ENCODE results near the gene CXCR6. TPM values are rescaled to one million over a fixed set of nuclear protein-coding genes. Genes with fewer than 3 reads are reported as not detected.

CXCR6 gene
- total RNA-seq, 8 experiments from 2014 or later, result 0.16 to 5.3 (median 0.84) TPM

DNA sequence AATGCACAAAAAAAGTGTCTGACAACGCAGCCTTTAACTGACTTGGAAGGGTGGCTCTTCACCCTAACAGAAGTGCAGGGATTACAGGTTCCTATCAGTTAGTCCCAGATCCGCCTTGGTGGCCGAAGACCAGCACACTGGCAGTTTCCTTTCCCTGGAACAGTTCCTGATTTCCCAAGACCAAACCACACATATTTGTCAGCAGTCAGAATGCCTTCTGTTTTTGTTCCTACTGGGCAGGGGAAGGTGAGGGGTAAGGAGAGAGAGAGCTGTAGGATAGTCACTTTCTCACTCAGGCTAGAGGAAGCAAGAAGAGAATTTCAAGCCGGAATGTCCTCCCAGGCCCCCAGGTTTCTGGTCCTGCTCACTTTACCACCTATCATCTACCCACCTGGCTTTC lies 9.2 kb downstream of the CXCR6 start:
- no peak for ATAC-seq (replicated peaks in 6 of 8)
- Histone ChIP-seq H3K27ac (no peak overlapping the region), H3K4me1 (replicated peaks in 1 of 2) (no peaks in the 10 kb centered on the region), H3K4me3 (no peak overlapping the region)
- WGBS, 10 experiments, result 38 to 100% (median 91%) methylated on average over 1 to 3 of the region's 4 CpGs; no CpG with 5 or more reads in 3 of the 10 experiments
- in situ Hi-C loops (cut with MboI; ENCODE audit: low pct_unique_long_range_greater_than_20kb in 2 of 9, low sequenced_read_pairs in 9 of 9, unreplicated experiment in 9 of 9), result no loop called here

DNA sequence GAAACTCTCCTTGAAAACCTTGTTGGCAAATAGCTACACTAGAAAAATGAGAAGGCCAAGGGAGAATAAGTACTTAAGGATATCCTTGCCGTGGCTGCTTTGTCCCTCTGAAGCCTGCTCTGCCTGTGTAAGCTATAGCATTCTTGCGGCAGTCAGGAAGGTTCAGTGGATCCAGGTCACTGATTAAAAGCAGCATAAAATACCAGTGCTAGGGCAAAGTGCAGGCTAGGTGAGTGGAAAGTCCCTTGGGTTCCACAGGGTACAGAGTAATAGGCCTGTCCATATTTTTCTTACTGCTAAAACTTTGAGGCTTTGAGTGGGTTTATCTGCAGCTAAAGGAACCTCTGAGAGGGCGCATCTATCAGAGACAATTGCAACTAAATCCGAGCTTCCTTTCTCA lies 10.3 kb downstream of the CXCR6 start:
- no peaks in the 10 kb centered on the region for H3K4me1 ChIP-seq (replicated peaks in 1 of 2)
- no peak overlapping the region for H3K4me3 ChIP-seq
- 33 to 100% (median 100%) methylated on average over 1 to 3 of the region's 4 CpGs; no CpG with 5 or more reads in 1 of the 10 experiments for WGBS, 10 experiments
- no peak for ATAC-seq (replicated peaks in 6 of 8)
- H3K27ac ChIP-seq, result no peak overlapping the region
- in situ Hi-C loops (cut with MboI; ENCODE audit: low pct_unique_long_range_greater_than_20kb in 2 of 9, low sequenced_read_pairs in 9 of 9, unreplicated experiment in 9 of 9), result no loop called here

DNA sequence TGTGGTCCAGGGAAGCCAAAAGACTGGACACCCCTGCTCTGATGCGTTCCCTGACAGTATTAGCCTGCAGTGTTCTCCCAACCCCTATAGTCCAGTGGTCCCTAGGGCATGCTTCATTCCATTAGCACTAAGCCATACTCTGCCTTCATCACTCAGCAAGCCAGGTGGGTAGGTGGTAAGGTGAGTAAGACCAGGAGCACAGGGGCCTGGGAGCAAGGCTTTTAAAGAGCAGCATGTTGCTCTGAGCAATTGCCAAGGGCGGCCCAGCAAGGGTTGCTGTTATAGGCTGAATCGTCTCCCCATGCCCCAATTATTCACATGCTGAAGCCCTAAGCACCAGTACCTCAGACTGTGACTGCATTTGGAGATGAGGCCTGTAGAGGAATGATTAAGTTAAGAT lies 11.0 kb downstream of the CXCR6 start:
- WGBS, 10 experiments, result 92 to 100% (median 92%) methylated on average over 1 to 2 of the region's 3 CpGs; no CpG with 5 or more reads in 7 of the 10 experiments
- no peak for ATAC-seq (replicated peaks in 6 of 8)
- in situ Hi-C loops (cut with MboI; ENCODE audit: low pct_unique_long_range_greater_than_20kb in 2 of 9, low sequenced_read_pairs in 9 of 9, unreplicated experiment in 9 of 9), result no loop called here
- Histone ChIP-seq H3K4me3 (no peak overlapping the region), H3K4me1 (replicated peaks in 1 of 2) (no peaks in the 10 kb centered on the region), H3K27ac (no peak overlapping the region)

DNA sequence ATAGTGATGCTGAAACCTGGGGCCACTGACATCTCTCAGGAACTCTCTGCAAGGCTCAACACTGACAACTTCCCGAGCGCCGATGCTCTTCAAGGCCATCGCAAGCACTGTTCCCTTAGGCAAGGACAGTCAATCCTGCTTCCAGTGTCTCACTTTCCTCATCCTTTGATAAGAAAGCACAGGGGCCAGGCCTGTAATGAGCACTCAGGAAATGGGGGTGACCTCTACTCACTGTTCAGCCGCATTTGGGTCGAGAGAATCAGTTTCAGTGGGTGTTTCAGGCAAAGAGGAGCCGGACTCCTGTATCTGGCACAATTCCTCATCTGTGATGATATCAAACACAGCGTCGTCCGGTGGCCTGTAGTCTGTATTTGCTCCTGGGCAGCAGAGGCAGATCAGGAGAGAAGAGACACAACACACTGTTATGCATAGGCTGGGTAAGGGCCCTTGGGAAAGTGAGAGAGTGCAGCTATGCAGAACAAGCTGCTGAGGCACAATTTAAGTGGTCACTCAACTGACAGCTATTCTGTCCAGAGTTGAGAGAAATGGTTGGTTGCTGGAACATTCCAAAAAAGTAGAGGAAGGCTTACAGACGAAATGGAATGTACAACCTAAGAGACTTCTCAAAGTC lies 11.9 kb downstream of the CXCR6 start:
- Histone ChIP-seq H3K4me3 (no peak overlapping the region), H3K4me1 (replicated peaks in 1 of 2) (no peaks in the 10 kb centered on the region), H3K27ac (no peak overlapping the region)
- ATAC-seq (replicated peaks in 6 of 8), result no peak
- in situ Hi-C loops (cut with MboI; ENCODE audit: low pct_unique_long_range_greater_than_20kb in 2 of 9, low sequenced_read_pairs in 9 of 9, unreplicated experiment in 9 of 9), result no loop called here
- WGBS, 10 experiments, result 67 to 100% (median 89%) methylated on average over 1 to 10 of the region's 11 CpGs

DNA sequence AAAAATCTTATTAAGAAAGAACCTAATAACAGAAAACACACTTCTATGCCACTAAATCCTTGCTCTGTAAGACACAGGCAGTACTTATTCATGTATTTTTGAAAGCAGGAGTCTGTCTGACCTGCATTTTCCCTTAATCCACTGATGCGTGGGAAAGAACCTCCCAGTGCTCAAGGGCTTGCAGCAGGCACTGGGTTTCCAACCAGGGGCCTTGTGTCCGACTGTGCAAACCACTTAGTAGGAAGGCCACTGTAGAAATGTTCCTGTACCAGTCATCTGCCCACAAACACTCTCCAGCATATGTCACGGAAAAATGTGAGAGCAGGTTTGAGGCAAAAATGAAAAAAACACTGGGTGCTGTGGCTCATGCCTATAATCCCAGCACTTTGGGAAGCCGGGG lies 12.4 kb downstream of the CXCR6 start:
- no peak overlapping the region for H3K27ac ChIP-seq
- H3K4me3 ChIP-seq, result no peak overlapping the region
- no peaks in the 10 kb centered on the region for H3K4me1 ChIP-seq (replicated peaks in 1 of 2)
- in situ Hi-C loops (cut with MboI; ENCODE audit: low pct_unique_long_range_greater_than_20kb in 2 of 9, low sequenced_read_pairs in 9 of 9, unreplicated experiment in 9 of 9), result no loop called here
- no peak for ATAC-seq (replicated peaks in 6 of 8)
- 78 to 100% (median 100%) methylated on average over 1 to 4 of the region's 4 CpGs; no CpG with 5 or more reads in 2 of the 10 experiments for WGBS, 10 experiments

DNA sequence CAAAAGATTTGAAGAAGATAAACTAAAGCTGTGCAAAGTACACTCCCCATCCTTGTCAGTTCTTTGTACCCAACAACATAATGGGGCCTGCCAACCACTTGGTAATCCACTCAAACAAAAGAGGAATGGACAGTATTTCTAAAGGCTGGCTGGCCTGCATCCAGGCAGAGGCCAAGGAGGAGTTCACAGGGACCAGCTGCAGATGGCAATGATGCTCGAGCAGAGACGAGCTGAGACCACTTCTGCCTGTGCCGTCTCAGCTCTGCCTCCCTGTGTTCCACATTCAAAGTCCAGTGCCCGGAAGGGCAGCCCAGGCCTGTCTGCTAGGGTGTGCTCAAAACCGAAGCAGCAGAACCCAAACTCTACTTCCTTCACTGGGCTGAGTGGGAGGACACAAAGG lies 14.3 kb downstream of the CXCR6 start:
- ATAC-seq (replicated peaks in 6 of 8), result peak in 3 of 8 experiments; percentile 53 to 99 (median 79)
- WGBS, 10 experiments, result 72 to 100% (median 90%) methylated on average over 1 to 5 of the region's 5 CpGs; no CpG with 5 or more reads in 4 of the 10 experiments
- Histone ChIP-seq H3K27ac (no peak overlapping the region), H3K4me1 (replicated peaks in 1 of 2) (no peaks in the 10 kb centered on the region), H3K4me3 (no peak overlapping the region)
- in situ Hi-C loops (cut with MboI; ENCODE audit: low pct_unique_long_range_greater_than_20kb in 2 of 9, low sequenced_read_pairs in 9 of 9, unreplicated experiment in 9 of 9), result no loop called here

DNA sequence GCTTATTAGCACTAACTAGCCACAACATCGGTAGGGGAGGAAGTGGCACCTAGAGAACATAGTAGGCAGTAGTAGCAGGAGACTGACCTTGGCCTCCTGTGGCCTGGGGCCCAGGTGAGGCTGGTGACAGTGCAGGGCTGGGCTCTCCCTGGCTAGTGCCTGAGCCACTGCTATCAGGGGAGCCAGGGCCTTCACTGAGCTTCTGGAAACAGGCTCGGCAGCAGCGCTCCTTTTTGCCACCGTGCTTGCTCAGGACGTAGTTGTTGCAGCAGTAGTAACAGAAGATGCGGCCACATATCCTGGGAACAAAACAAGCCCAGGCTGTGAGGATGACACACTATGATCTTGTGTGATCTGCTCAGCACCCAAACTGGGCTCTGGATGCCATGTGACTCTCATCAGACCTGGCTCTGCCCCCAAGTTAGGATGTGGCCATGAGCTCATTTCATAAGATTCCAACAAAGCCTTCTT lies 15.1 kb downstream of the CXCR6 start:
- Histone ChIP-seq H3K4me3 (no peak overlapping the region), H3K27ac (no peak overlapping the region), H3K4me1 (replicated peaks in 1 of 2) (no peaks in the 10 kb centered on the region)
- no peak for ATAC-seq (replicated peaks in 6 of 8)
- in situ Hi-C loops (cut with MboI; ENCODE audit: low pct_unique_long_range_greater_than_20kb in 2 of 9, low sequenced_read_pairs in 9 of 9, unreplicated experiment in 9 of 9), result no loop called here
- 60 to 100% (median 97%) methylated on average over 2 to 6 of the region's 6 CpGs; no CpG with 5 or more reads in 5 of the 10 experiments for WGBS, 10 experiments

DNA sequence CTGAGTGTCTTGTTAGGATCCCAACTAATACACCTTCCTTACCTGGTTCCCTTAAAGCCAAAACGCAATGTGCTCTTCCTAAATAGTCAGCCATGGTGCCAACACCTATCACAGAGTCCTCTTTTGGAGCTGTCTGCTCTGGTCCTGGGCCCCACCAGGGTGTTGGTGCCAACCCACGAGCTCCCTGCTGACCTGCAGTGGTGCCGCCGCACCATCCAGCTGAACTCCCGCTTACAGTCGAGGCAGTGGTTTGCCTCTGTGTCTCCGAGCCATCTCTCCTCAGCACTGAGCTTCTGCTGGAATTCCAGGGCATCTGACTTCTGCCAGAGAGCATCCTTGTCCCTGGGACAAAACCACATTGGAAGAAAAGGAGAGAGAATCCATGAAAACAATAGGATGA lies 15.9 kb downstream of the CXCR6 start:
- in situ Hi-C loops (cut with MboI; ENCODE audit: low pct_unique_long_range_greater_than_20kb in 2 of 9, low sequenced_read_pairs in 9 of 9, unreplicated experiment in 9 of 9), result no loop called here
- no peak for ATAC-seq (replicated peaks in 6 of 8)
- no peak overlapping the region for H3K27ac ChIP-seq
- H3K4me1 ChIP-seq (replicated peaks in 1 of 2), result no peaks in the 10 kb centered on the region
- H3K4me3 ChIP-seq, result no peak overlapping the region
- 79 to 100% (median 93%) methylated on average over 1 to 5 of the region's 7 CpGs; no CpG with 5 or more reads in 4 of the 10 experiments for WGBS, 10 experiments

DNA sequence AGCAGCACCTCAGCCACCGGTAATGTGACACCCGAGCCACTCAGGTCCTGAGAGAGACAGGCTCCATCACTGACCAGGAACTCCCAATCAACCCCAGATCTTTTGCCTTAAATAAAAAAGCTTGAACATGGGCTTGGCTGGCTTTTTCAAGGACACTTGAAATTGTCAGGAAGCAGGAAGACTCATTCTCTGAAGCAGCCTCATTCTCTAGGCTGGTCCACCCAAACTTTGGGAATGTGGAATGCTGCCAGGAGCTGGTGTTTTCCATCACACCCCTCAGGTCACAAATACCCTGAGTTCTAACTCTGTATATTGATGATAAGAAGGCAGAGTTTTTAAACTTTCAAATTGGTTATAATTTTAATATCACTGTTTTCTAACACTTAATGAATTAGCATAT lies 17.0 kb downstream of the CXCR6 start:
- H3K4me1 ChIP-seq (replicated peaks in 1 of 2), result no peaks in the 10 kb centered on the region
- H3K27ac ChIP-seq, result no peak overlapping the region
- H3K4me3 ChIP-seq, result no peak overlapping the region
- no peak for ATAC-seq (replicated peaks in 6 of 8)
- in situ Hi-C loops (cut with MboI; ENCODE audit: low pct_unique_long_range_greater_than_20kb in 2 of 9, low sequenced_read_pairs in 9 of 9, unreplicated experiment in 9 of 9), result no loop called here
- WGBS, 10 experiments, result 100% methylated on average over 2 of the region's 2 CpGs; no CpG with 5 or more reads in 9 of the 10 experiments

DNA sequence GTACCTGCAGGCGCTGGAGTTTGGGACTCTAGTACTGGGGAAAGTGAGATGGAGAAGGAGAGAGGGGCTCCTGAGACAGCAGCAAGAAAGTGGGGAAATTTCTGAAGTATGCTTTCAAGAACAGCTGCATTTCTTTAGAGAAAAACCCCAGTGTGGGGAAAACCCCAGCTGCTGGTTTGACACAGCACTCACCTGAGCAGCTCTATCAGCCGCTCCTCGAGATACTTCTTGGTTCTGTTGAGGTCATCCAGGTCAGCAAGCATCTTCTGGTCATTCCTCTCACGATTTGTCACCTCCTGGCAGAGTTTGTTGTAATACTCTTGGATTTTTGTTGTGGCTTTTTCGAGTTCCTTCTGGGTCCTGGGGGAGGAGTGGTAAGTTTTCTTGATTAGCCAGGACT lies 18.8 kb downstream of the CXCR6 start:
- Histone ChIP-seq H3K4me1 (replicated peaks in 1 of 2) (no peaks in the 10 kb centered on the region), H3K4me3 (no peak overlapping the region), H3K27ac (no peak overlapping the region)
- in situ Hi-C loops (cut with MboI; ENCODE audit: low pct_unique_long_range_greater_than_20kb in 2 of 9, low sequenced_read_pairs in 9 of 9, unreplicated experiment in 9 of 9), result no loop called here
- no peak for ATAC-seq (replicated peaks in 6 of 8)
- 40 to 100% (median 95%) methylated on average over 1 to 5 of the region's 5 CpGs; no CpG with 5 or more reads in 2 of the 10 experiments for WGBS, 10 experiments

DNA sequence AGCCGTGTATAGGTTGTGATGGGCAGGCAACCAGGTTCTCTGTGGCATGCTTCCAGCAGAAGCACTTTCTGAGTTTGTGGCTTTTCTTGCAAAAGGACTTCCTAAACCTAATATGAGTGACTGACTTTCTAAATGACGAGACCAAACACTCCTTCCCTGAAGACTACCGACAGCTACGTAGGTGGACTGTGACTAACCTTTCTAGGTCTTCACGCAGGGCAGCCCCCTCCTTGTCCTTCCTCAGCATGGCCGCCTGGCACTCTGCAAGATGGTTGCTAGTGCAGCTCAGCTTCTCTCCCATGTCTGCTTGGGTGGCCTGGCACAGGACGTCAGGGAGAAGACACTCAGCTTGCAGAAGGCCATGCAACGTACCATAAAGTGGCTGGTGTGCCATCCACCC lies 20.9 kb downstream of the CXCR6 start:
- Histone ChIP-seq H3K4me1 (replicated peaks in 1 of 2) (no peaks in the 10 kb centered on the region), H3K4me3 (no peak overlapping the region), H3K27ac (no peak overlapping the region)
- 40 to 100% (median 97%) methylated on average over 1 to 8 of the region's 8 CpGs; no CpG with 5 or more reads in 2 of the 10 experiments for WGBS, 10 experiments
- ATAC-seq (replicated peaks in 6 of 8), result no peak
- in situ Hi-C loops (cut with MboI; ENCODE audit: low pct_unique_long_range_greater_than_20kb in 2 of 9, low sequenced_read_pairs in 9 of 9, unreplicated experiment in 9 of 9), result no loop called here

DNA sequence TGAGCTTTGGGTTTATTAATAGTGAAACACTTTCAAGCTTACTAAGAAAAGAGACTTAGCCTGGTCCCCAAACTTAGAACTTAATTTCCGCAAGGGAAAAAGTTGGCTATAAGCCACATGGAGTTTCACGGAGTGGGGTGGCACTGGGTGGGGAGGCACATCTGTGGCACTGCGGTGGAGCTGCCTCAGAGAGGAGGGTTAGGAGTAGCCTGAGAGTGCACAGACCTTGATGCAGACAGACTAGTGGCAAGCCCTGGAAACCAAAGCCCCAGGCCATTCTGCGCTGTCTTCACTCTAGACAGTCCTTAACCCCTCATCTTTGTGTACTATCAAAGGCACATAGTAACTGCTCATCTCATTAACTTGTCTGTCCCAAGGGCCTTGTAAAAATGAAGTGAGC lies 22.0 kb downstream of the CXCR6 start:
- WGBS, 10 experiments, result 40 to 100% (median 85%) methylated on average over 1 to 4 of the region's 4 CpGs; no CpG with 5 or more reads in 4 of the 10 experiments
- Histone ChIP-seq H3K4me3 (no peak overlapping the region), H3K27ac (no peak overlapping the region), H3K4me1 (replicated peaks in 1 of 2) (no peaks in the 10 kb centered on the region)
- no peak for ATAC-seq (replicated peaks in 6 of 8)
- in situ Hi-C loops (cut with MboI; ENCODE audit: low pct_unique_long_range_greater_than_20kb in 2 of 9, low sequenced_read_pairs in 9 of 9, unreplicated experiment in 9 of 9), result no loop called here

DNA sequence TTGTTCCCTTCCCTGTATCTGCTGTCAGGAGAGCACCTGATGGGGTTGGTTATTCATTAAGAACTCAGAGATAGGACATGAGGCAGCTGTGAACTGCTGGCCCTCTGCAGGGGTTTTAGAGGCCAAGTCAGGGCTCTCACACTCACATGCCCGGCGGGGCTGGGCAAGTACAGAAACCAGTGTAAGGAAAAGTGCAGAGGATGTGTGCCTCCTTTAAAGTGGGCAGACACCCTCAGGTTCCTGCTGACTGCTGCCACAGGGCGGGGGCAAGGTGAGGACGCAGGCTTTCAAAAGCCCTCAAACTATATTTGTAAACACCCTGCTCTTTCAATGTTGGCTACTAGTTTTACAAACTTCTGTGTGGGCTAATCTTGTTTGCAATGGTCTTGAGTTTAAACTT lies 22.4 kb downstream of the CXCR6 start:
- Histone ChIP-seq H3K4me1 (replicated peaks in 1 of 2) (no peaks in the 10 kb centered on the region), H3K27ac (no peak overlapping the region), H3K4me3 (no peak overlapping the region)
- WGBS, 10 experiments, result 71 to 100% (median 89%) methylated on average over 2 to 4 of the region's 4 CpGs; no CpG with 5 or more reads in 5 of the 10 experiments
- no peak for ATAC-seq (replicated peaks in 6 of 8)
- in situ Hi-C loops (cut with MboI; ENCODE audit: low pct_unique_long_range_greater_than_20kb in 2 of 9, low sequenced_read_pairs in 9 of 9, unreplicated experiment in 9 of 9), result no loop called here

DNA sequence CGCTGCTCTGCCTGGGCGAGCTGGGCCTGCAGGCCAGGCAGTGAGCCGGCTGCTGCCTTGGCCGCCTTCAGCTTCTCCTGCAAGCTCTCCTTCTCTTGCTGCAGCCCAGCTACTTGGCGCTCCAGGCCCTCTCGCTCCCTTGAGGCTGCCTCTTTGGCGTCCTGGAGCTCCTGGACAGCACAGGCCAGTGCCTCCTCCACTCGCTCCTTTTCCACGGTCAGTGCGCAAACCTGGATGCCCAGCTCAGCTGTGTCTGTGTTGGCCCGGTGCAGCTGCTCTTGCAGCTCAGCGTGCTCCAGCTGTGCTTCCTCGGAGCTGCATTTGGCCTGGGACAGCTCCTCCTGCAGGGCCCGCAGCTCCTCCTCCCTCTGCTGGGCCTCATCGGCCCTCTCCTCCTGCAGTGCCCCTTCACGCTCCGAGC lies 23.1 kb downstream of the CXCR6 start:
- in situ Hi-C loops (cut with MboI; ENCODE audit: low pct_unique_long_range_greater_than_20kb in 2 of 9, low sequenced_read_pairs in 9 of 9, unreplicated experiment in 9 of 9), result no loop called here
- Histone ChIP-seq H3K27ac (no peak overlapping the region), H3K4me1 (replicated peaks in 1 of 2) (no peaks in the 10 kb centered on the region), H3K4me3 (no peak overlapping the region)
- 62 to 97% (median 89%) methylated on average over 5 to 9 of the region's 17 CpGs; no CpG with 5 or more reads in 6 of the 10 experiments for WGBS, 10 experiments
- ATAC-seq (replicated peaks in 6 of 8), result no peak

Measured in motor neuron (in vitro differentiated cells).